ENCODE measurements around the gene RNASEH1. TPM values are rescaled to one million over a fixed set of nuclear protein-coding genes. Genes with fewer than 3 reads are reported as not detected.

Gene RNASEH1
- total and polyA plus RNA-seq, 2 of the 8 experiments (the other 6 are each of a cell fraction or from before 2014, with no cell fraction given), result 11.7 to 42.7 TPM

DNA sequence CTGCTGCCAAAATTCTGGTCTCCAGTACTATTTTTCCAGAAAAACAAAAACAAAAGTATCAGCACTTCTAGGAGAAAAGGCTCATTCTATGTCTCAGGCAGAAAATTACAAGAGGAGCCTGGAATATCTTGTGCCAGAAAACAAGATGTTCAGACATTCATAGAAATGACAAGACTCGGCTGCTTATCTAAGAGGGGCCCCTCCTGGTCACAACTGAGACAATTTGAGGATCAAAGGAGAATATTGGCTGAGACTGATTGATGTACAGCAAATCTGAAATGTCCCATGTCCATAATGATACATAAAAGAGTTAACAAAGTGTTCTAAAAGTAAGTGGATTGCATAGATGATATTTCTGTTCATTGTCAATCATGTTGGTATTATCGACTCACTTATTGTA lies 14.5 kb upstream of the RNASEH1 start:
- Histone ChIP-seq H3K56ac (replicated peaks; ENCODE audit: insufficient read length, low read depth, low read length) (no peak overlapping the region), H3K14ac (ENCODE audit: insufficient read length) (no peak overlapping the region), H2BK5ac (ENCODE audit: low read depth, low read length) (no peak overlapping the region), H3K23me2 (ENCODE audit: low read depth, low read length) (peaks cover 4% of the 10 kb centered on the region), H3K36me3 (ENCODE audit: control insufficient read depth in 2 of 4, insufficient read depth in 4 of 4, low read length in 3 of 4) (peaks cover 5 to 18% (median 11%) of the 10 kb centered on the region in 4 experiments), H2AFZ (ENCODE audit: low read length) (no peak overlapping the region), H2BK12ac (ENCODE audit: low read depth, low read length) (no peak overlapping the region), H2AK5ac (ENCODE audit: low read depth, low read length) (no peak overlapping the region), H3K79me1 (ENCODE audit: low read depth, low read length) (no peaks in the 10 kb centered on the region; the same call in 1 of the 2 replicates), H3K27me3 (replicated peaks in 1 of 4; ENCODE audit: control insufficient read depth in 3 of 4, extremely low read depth in 1 of 4, insufficient read depth in 3 of 4, low read length in 3 of 4) (no peaks in the 10 kb centered on the region), H2BK120ac (replicated peaks; ENCODE audit: low read depth, low read length) (no peak overlapping the region), H4K8ac (ENCODE audit: extremely low read depth, insufficient read depth, low read length) (no peak overlapping the region), H3K23ac (ENCODE audit: insufficient read length) (no peak overlapping the region), H3K4me3 (ENCODE audit: extremely low read depth in 1 of 4, insufficient read depth in 2 of 4, low read depth in 3 of 4, low read length in 4 of 4) (no peak overlapping the region), H4K20me1 (replicated peaks in 1 of 2; ENCODE audit: control insufficient read depth in 1 of 2, insufficient read depth in 2 of 2, low read length in 2 of 2) (peaks cover 9 to 11% of the 10 kb centered on the region in 2 experiments), H4K5ac (ENCODE audit: insufficient read length, low read depth, low read length) (no peak overlapping the region), H3K18ac (ENCODE audit: extremely low read depth, low read length) (no peak overlapping the region), H3K4me2 (ENCODE audit: insufficient read depth in 1 of 2, low read depth in 2 of 2, low read length in 2 of 2) (no peak overlapping the region), H3K4ac (replicated peaks; ENCODE audit: insufficient read length, low read depth, low read length) (no peak overlapping the region), H2BK15ac (ENCODE audit: low read length) (no peak overlapping the region), H3K79me2 (ENCODE audit: control insufficient read depth in 1 of 2, insufficient read depth in 2 of 2, low read length in 2 of 2) (peaks cover 7 to 25% of the 10 kb centered on the region in 2 experiments), H3K9ac (replicated peaks in 1 of 4; ENCODE audit: extremely low read depth in 1 of 4, low read depth in 3 of 4, low read length in 3 of 4) (no peak overlapping the region), H4K91ac (replicated peaks; ENCODE audit: insufficient read length, low read length) (no peak overlapping the region), H3K9me3 (ENCODE audit: insufficient read depth in 2 of 2, low read depth in 1 of 2, low read length in 1 of 2) (no peaks in the 10 kb centered on the region), H3K27ac (ENCODE audit: low read depth, low read length) (no peak overlapping the region), H3K4me1 (replicated peaks in 1 of 4; ENCODE audit: control insufficient read depth in 3 of 4, insufficient read depth in 4 of 4, low read length in 3 of 4) (peaks cover 0 to 4% (median 2%) of the 10 kb centered on the region in 4 experiments; a peak in 2 of 7 replicates), H2BK20ac (ENCODE audit: low read length) (no peak overlapping the region)
- FAIRE-seq, result no peak
- ChIA-PET POLR2A (ENCODE audit: partially characterized antibody) (interaction anchor here (1.8 to 17.0 kb wide), 2 partner anchors 11 to 15 kb away, joined by 5 to 373 read pairs; partner anchors contain the start of gene RNASEH1), CTCF (ENCODE audit: partially characterized antibody) (interaction anchor here (1.3 kb wide), 1 partner anchor 13 kb away, joined by 3 read pairs; no protein-coding TSS in a partner anchor)
- no peak for DNase-seq (ENCODE audit: low read depth in 1 of 2, low spot score in 2 of 2)
- WGBS, 2 experiments (ENCODE audit: extremely low coverage in 1 of 2, insufficient coverage in 1 of 2, insufficient read length in 1 of 2, insufficient replicate concordance in 2 of 2, low coverage in 1 of 2, low lambda C conversion rate in 2 of 2, missing lambda C conversion rate in 1 of 2), result 88% methylated on average over 2 of the region's 2 CpGs; no CpG with 5 or more reads in 1 of the 2 experiments
- no peak for TF ChIP-seq HDAC2 (IDR thresholded peaks at IDR 0.05; ENCODE audit: borderline replicate concordance in 1 of 2, low read depth in 2 of 2, low read length in 2 of 2)
- no peak for TF ChIP-seq NRF1 (IDR thresholded peaks at IDR 0.05; ENCODE audit: low read depth, low read length)
- no peak for TF ChIP-seq ZNF274 (IDR thresholded peaks at IDR 0.05; ENCODE audit: borderline replicate concordance, extremely low read depth, low read length)
- TF ChIP-seq FOSL1 (IDR thresholded peaks at IDR 0.05; ENCODE audit: insufficient read depth, low read depth, low read length), result no peak
- TF ChIP-seq, protein P1, sequence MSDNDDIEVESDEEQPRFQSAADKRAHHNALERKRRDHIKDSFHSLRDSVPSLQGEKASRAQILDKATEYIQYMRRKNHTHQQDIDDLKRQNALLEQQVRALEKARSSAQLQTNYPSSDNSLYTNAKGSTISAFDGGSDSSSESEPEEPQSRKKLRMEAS (IDR thresholded peaks at IDR 0.05), result no peak
- TF ChIP-seq RAD21 (IDR thresholded peaks at IDR 0.05 in 1 of 2, conservative IDR thresholded peaks at IDR 0.05 in 1 of 2; ENCODE audit: low read depth in 2 of 2, low read length in 2 of 2), result no peak
- no peak for TF ChIP-seq SUZ12 (IDR thresholded peaks at IDR 0.05; ENCODE audit: low read length)
- TF ChIP-seq SIRT6 (IDR thresholded peaks at IDR 0.05; ENCODE audit: low read length), result no peak
- TF ChIP-seq NANOG (IDR thresholded peaks at IDR 0.05; ENCODE audit: insufficient read depth, low read depth, low read length, poor library complexity, severe bottlenecking), result no peak
- TF ChIP-seq RBBP5 (IDR thresholded peaks at IDR 0.05; ENCODE audit: borderline replicate concordance, low read depth, low read length), result no peak
- TF ChIP-seq SIX5 (IDR thresholded peaks at IDR 0.05; ENCODE audit: low read depth, low read length), result no peak
- no peak for TF ChIP-seq RFX5 (IDR thresholded peaks at IDR 0.05; ENCODE audit: borderline replicate concordance, low read depth, low read length)
- TF ChIP-seq CBX8 (IDR thresholded peaks at IDR 0.05; ENCODE audit: borderline replicate concordance, low read depth, low read length), result no peak

Measured in H1 (cell line).